HG02981 (cell line): ENCODE measurements around the gene FARP1.
A peak's percentile ranks its signal among the peaks of the same experiment; 100 is the strongest.

Source experiments
- ATAC-seq: cut with Tn5 transposase; IDR thresholded peaks from one replicate; pipeline ENCODE4 v1.9.1; 2021; ENCODE audit warnings: mild to moderate bottlenecking, moderate library complexity; ENCODE audit not compliant: unreplicated experiment

The FARP1 gene

DNA sequence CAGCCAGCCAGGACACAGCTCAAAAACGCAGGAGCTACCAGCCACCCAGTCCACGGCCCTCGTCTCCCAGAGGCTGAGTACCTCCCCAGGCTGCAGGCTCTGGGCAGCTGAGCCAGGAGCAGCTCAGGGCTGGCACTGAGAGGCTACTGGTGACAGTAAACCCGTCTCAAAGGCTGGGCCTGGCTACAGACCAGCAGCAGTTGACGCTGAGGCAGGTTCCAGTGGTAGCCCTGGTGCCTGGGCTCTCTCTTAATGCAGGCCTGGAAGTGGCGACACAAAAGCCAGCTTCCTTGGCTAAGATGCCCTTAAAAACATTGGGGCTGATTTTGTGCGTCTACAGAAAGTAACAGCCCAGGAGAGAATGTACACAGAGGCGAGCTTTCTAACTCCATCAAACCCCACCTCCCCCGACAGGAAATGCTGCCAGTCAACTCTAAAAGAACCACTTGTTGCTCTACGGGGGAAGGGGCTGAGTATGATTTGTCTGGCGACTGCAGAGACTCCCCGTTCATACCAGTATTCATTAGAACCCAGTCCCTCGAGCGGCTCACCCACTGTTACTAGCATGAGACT, 307.7 kb downstream of the FARP1 start:
- ATAC-seq = no peak

DNA sequence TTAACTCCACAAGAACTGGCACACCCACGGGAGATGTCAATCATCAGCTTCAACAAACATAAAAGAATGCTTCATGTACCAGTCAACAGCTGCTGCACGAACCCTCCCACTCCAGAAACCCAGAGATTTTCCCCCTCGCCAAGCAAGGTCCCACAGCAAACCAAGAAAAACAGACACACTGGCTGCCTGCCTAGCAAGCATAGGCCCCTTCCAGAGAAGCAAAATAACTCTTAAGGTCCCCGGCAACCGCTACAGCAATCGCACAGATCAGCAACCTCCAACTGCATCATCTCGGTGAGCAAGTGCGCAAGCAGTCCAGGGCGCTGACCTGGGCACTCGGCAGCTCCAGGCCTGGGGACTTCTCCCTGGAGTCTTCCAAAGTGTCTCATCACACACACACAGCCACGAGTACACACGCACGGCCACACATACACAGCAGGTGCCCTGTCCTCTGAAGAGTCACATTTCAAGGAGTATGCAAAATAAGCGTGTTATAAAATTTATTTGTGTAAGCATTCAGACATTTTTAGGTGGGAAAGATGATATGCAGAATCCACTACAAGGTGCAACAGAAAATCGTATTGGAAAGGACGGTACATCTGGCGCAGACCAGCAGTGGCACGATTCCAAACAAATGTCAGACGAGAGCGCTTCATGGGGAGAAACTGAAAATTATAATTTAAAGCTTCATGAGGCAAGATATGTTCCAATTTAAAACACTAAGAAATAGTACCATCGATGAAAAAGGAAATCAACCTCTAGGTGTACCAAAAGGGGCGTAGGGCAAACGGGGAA, 309.0 kb downstream of the FARP1 start:
- ATAC-seq = no peak

DNA sequence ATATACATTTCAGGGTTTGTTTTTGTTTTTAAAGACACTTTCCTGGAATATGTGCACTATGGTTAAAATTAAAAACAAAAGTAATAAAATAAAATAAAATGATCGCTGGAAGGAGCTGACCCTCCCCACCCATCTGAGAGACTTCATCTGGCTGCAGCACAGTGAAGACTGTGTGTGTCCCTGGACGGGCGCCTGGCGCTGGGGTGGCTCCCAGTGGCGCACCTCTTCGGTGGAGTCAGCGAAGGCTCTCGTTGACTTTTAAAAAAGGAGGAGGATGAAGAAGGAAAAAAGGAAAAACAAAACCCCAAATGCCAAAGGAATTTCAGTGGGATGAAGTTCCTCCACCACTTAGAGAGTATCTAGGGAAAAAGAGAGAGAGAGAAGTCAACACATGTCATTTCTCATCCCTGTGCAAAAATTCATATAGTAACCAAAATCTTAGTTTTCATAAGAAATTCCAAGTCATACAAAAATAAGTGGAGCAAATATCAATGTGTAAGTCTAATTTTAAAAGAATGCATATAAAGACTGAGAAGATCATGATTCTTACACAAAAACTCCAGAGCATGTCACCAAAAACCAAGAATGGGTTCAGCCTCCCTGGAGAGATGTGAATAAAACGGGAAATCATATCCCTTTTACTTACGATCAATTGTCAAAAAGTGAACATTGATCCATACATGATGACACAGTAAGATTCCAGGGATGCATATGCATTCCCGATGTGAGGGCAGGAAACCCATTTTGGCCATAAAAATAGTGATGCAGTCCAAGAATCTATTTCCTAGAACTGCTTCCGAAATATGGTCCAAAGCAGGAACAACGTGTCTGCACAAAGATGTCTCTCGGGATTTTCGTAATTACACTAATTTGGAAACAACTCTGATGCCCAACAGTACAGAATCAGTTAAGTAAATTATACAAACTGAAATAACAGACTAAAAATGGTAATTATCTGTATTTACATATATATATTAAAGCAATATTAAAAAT, 310.3 kb downstream of the FARP1 start:
- ATAC-seq = no peak

GRCh38 chr13:98454389-98454881, 311.5 kb downstream of the FARP1 start:
- no peak for ATAC-seq

GRCh38 chr13:98456413-98456845, 313.5 kb downstream of the FARP1 start:
- no peak for ATAC-seq

DNA sequence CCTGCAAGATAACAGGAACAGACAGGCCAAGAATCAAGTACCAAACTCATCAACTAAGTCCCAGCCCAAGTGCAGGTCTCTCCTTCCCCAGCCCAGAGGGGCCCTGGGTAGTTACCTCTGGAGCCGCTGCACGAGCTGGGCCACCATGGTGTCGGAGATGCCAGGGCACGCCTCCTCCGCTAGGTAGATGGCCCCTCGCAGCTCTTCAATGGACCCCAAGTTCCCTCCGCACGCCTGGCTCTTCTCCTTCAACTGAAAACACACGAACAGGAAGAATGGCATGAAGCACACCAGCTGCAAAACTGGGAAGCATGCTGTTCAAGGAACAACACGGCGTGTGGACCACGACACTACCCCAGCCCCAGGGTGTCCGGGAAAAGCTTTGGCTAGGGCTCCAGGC, 314.2 kb downstream of the FARP1 start:
- ATAC-seq = no peak

DNA sequence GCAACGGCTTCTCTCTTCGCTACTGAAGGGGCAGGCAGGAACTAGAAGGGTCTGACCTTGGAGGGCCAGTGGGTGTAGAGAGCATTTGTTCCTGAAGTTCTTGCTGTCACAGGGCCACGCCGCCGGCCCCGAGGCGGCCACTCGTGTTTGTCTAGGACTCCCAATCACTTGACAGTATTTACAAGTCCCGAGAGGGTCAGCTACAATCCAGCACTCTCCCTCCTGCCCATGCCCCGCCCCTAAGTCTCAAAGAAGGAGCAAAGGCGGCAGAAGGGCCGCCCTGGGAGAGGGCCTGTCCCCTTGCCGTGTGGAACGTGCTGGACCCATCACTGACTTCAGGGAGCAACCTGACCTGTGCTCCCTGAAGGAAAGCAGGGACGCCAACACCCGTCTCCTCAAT, 315.5 kb downstream of the FARP1 start:
- ATAC-seq = no peak

DNA sequence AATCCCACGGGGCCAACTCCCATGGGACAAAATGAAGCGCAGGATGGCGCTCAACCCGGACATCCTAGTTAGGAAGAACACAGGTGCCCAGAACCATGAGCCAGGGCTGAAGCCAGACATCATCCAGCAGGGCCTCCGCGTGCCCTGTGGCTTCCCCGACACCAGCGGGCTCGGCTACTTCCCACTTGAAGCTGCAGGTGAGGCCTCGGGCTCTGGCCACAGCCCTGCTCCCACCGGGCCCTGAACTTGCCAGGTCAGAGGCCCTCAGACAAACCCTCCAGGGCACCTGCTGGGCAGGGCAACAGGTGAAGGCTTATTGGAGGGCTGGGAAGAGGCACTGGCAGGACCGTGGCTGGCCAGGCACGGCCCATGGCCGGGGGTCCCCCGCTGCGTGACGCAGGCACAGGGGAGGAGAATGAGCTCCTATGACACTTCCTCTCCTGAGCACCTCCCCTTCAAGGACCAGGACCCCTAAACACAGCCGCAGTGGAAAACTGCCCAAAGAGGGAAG, 316.3 kb downstream of the FARP1 start:
- ATAC-seq = no peak

GRCh38 chr13:98459721-98460370, 317.0 kb downstream of the FARP1 start:
- ATAC-seq = no peak

DNA sequence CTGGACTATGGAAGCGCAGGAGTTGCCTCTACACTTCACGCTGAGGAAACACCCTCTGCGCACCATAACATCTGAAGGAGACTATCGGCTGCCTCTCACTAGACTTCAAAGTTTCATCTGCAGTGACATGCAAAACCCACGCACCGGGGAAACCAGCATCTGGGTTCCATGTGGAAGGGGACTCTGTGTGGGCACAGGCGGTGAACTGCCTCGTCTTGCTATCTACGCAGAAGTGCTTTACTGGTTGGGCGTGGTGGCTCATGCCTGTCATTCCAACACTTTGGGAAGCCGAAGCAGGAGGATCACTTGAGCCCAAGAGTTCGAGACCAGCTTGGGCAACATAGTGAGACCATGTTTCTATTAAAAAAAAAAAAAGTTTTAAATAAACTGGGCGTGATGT, 317.6 kb downstream of the FARP1 start:
- ATAC-seq = no peak

DNA sequence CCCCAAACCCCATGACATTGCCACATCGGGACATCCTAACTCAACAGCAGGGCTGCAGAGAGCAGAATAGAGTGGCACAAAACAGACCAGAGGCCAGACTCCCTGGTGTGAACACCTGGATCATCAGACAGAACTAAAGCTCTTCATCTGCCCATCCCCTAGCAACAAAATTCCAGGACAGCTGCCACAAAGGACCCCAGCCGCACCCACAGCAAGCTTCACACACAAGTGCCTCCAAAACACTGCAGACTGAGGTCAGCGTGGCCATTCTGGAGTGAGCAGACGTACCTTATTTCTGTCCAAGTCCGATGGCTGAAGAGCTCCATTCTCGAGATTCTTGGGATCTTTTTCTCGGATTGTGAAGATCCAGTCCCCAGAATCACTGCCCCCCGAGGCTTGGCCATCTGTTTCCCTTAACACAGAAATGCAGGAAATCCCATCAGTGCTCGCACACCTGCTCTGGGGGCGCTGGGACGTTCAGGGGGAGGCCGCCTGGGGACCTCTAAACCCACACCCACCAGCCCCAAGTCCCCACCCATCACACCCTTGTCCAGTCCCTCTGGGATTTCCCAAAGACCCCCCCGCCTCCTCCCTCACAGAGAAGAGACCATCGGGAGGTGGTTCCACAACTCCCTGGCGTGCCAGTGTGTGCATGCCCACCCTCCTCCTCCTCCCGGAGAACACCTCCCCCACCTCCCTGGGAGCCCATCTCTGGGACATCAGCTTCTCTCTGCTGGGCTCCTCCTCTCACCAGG, 318.8 kb downstream of the FARP1 start:
- no peak for ATAC-seq

DNA sequence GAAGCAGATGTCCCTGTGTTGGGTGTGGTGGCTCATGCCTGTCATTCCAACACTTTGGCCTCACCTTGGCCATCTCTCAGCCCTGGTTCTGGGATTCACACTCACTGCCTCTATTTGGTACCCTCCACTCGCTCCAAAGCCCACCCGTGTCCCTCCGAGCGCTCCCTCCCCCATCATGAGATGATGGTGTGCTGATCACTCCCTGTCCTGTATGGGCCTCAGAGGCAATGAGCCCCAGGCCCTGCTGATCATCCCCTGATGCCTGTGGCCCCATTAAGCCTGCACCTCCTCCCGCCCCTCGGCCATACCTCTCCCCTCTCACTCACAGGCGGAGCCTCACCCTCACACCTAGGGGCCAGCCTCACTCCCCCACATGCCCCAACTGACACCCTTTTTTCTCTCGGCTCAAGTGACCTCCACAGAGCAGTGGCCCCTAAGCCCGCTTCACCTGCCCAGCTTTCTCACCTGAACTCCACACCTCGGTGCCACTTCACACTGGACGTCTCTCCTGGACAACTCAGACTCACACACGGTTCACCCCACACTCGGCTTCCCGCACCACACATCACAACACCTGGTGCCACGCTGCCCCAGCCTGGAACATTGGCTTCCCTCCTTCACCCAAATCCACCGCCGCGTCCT, 319.5 kb downstream of the FARP1 start:
- no peak for ATAC-seq

- no peak for ATAC-seq
Measured at GRCh38 chr13:98462946-98463345, 320.1 kb downstream of the FARP1 start.

DNA sequence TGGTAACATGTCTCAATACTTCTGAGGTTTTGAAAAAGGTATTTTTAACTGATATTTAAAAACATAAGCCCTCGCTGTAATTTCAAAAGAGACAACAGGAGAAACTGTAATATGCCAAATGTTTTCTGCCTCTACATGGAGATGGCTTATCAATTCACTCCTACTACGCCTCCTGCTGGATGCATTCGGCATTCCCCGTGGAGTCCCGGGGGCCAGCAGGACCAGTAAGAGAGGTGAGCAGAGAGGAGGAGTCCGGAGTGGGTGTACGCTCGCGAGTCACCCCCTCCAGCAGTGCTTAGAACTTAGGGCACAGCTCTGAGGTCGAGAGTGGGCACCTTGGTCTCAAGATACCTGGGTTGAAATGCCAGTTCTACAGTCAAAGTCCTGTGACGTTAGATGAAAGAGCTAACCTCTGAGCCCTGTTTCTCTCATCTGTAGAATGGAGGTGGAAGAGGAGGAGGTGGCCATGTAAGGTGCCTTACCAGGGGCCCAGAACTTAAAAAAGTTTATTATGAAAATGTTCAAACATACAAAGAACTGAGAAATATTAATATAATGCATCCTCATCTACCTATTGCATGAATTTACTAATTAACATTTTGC, 323.8 kb downstream of the FARP1 start:
- ATAC-seq = peak; percentile 55

- no peak for ATAC-seq
Measured at GRCh38 chr13:98467263-98467985, 324.5 kb downstream of the FARP1 start.

DNA sequence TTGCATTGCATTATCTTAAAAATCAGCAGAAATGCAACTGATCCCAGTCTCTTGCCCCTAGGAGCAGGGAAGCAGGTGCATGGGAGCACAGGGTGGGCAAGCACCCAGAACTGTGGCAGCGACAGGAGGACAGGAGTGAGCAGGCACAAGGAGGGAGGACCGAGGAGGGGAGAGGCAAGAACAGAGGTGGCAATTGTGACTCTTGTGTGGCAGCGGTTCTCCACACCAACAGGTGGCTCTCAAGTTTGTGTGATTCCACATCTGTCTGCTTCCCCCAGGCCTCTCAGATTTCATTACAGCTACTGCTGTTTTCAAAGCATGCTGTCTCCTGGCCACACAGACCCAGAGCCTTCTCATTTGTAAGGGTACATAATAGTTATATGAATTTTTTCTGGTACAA, 325.5 kb downstream of the FARP1 start:
- no peak for ATAC-seq

DNA sequence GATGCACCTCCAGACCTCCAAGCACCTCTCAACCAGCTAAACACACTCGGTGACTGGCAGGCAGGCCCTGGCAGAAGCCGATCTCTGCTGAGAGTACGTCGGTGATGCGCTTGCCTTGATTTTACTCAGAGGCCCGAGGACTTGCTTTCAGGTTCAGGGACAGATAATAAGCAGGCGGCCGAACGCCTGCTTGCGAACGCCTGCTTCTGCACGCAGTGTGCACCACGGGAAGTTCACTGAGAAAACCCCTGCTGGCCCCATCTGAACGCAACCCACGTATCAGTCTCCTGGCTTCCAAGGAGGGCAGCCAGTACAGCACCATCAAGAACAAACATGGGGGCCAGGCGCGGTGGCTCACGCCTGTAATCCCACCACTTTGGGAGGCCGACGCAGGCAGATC, 326.0 kb downstream of the FARP1 start:
- no peak for ATAC-seq

- ATAC-seq = no peak
Measured at GRCh38 chr13:98470920-98471319, 328.0 kb downstream of the FARP1 start.
